NT2/D1 (cell line): Measurements from ENCODE around the gene RBM8A.

Source experiments
- SUZ12 ChIP-seq: IDR thresholded peaks from 2 replicates; pipeline ENCODE4 v1.6.1; 2011; ENCODE audit not compliant: insufficient read length, insufficient read depth; ENCODE audit errors: extremely low read depth
- YY1 ChIP-seq: IDR thresholded peaks from 2 replicates; pipeline ENCODE4 v1.6.1; 2011; ENCODE audit not compliant: insufficient read length, insufficient read depth

DNA sequence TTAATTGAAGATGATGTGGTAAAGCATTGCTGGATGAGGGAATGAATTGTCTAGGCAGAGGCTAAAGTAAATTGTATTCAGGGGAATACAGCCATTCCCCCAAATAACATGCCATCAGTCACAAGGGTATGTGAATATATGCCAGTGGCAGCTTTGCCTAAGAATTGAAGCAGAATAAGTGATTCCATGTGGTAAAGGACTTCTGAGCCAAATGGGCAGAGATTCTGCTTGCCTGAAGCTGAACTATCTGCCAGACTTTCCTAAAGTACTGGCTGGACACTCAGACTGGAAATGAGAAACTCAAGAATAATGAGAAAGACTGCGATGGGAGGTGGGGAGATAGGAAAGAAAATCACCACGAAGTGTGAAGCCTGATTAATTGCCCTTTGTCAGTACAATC is 28.2 kb upstream of the RBM8A start:
- TF ChIP-seq SUZ12 (no peak), YY1 (no peak)
